ENCODE measurements around the gene APOBEC3H.
"Not testable (repeated sequence)": the region's sequence is repeated elsewhere in the genome, so short reads cannot be mapped to it uniquely, and the experiment has no call there.

APOBEC3H gene

DNA sequence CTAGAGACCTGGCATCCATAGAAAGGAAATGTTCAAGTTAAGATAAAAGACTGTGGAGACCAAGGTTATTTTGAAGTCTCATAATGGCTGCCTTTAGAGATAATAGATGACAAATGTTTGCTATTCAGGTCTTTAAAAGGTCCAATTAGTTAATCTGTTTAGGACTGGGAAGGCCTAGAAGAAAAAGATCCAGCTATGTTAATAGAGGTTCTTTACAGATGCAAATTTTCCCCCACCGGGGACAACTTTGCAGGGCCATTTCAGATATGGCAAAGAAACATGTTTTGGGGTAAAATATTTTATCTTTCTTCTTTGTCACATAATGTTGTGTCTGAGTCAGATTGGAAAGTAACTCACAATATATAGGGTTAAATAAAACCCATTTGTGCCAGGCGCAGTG lies 23.1 kb upstream of the APOBEC3H start:
- TF ChIP-seq, protein P1, sequence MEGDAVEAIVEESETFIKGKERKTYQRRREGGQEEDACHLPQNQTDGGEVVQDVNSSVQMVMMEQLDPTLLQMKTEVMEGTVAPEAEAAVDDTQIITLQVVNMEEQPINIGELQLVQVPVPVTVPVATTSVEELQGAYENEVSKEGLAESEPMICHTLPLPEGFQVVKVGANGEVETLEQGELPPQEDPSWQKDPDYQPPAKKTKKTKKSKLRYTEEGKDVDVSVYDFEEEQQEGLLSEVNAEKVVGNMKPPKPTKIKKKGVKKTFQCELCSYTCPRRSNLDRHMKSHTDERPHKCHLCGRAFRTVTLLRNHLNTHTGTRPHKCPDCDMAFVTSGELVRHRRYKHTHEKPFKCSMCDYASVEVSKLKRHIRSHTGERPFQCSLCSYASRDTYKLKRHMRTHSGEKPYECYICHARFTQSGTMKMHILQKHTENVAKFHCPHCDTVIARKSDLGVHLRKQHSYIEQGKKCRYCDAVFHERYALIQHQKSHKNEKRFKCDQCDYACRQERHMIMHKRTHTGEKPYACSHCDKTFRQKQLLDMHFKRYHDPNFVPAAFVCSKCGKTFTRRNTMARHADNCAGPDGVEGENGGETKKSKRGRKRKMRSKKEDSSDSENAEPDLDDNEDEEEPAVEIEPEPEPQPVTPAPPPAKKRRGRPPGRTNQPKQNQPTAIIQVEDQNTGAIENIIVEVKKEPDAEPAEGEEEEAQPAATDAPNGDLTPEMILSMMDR (conservative IDR thresholded peaks at IDR 0.05), result no peak
- no peak overlapping the region for H3K27ac ChIP-seq

DNA sequence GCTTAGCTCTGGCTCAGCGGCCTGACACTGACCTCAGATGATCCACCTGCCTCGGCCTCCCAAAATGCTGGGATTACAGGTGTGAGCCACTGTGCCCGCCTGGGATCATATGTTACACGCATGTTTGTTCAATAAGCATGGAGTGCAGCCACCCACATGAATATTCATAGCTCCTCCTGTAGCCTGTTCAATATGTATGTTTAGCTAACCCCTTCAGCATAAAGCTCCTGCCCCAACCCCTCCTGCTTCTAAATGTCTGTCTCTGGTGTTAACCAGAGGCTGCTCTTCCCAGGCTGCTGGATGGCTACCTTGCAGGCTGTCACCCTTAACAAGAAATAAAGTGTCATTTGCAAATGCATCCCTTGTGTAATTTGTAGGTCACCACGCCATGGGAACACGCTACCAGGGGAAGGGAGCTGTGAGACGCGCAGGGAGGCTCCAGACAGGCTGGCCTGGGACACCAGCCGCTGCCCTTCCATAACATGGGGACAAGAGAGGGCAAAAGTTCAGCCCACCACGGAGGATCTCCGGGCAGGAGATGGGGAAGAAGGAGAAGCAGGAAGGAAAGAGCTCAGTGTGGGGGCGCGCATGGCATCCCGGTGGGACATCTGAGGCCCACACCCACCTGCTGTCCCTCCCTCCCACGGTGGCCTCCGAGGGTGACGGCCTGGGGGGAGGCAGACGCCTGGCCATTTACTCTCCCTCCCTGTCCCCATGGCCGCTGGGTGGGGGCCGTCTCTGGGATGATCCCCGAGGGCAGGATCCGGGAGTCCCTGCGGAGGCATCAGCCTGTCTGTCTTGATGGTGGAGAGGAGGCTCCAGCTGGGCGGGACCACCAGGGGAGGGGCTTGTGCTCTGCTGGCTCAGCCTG lies 20.7 kb upstream of the APOBEC3H start:
- not testable (repeated sequence) for H3K27ac ChIP-seq

DNA sequence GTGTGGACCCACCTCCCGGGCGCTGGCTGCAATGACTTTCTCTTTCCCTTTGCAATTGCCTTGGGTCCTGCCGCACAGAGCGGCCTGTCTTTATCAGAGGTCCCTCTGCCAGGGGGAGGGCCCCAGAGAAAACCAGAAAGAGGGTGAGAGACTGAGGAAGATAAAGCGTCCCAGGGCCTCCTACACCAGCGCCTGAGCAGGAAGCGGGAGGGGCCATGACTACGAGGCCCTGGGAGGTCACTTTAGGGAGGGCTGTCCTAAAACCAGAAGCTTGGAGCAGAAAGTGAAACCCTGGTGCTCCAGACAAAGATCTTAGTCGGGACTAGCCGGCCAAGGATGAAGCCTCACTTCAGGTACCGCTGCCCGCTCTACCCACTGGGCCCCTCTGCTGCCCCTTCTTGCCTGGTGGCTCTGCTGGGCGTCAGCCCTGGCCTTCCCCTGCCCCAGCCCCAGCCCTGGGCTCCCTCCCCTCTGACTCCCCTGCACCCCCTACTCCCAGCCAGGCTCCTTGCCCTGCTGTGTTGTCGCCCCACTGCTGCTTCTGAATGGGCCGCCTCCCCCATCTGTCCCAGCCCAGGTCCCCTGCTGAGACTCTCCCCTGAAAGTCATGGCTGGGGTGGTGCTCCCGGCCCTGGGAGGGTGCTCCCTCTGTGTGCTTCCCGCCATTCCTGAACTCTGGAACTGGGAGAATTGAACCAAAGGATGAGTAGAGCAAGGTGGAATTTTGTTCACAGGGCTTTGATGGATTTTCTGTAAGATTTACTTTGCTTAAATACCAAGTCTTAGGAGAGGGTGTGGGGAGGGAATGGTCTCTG lies 19.8 kb upstream of the APOBEC3H start, which contains the start of gene APOBEC3G:
APOBEC3G (plus strand) TSS at position 250 of the 815 bp plus-strand sequence; CDS start at position 337, 87 bp downstream.
- H3K27ac ChIP-seq, result not testable (repeated sequence)

DNA sequence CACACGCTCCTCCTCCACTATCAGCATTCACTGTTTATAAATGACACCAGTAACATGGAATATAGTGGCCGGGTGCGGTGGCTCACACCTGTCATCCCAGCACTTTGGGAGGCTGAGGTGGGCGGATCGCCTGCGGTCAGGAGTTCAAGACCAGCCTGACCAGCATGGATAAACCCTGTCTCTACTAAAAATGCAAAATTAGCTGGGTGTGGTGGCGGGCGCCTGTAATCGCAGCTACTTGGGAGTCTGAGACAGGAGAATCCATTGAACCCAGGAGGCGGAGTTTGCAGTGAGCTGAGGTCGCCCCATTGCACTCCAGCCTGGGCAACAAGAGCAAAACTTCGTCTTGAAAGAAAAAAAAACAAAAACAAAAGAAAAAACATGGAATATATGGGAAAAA lies 19.1 kb upstream of the APOBEC3H start:
- not testable (repeated sequence) for H3K27ac ChIP-seq

DNA sequence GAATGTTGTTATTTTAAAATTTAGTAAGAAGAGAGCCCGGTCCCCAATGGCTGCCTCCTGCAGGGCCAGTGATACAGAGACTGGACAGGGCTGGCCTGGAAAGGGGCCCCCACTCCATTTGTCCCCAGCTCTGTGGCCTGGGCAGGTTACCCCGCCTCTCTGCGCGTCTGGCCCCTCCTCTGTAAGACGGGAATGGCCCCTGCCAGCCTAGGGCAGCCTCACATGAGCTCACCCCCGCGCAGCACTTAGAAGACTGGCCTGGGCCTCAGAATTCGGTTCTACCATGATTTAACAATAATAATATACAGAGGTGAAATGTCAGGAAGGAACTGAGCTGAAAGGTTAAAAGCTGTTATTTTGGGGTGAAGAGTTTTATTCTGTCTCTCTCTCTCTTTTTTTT lies 18.7 kb upstream of the APOBEC3H start:
- no peak overlapping the region for H3K27ac ChIP-seq
- TF ChIP-seq, protein P1 (conservative IDR thresholded peaks at IDR 0.05), result no peak

DNA sequence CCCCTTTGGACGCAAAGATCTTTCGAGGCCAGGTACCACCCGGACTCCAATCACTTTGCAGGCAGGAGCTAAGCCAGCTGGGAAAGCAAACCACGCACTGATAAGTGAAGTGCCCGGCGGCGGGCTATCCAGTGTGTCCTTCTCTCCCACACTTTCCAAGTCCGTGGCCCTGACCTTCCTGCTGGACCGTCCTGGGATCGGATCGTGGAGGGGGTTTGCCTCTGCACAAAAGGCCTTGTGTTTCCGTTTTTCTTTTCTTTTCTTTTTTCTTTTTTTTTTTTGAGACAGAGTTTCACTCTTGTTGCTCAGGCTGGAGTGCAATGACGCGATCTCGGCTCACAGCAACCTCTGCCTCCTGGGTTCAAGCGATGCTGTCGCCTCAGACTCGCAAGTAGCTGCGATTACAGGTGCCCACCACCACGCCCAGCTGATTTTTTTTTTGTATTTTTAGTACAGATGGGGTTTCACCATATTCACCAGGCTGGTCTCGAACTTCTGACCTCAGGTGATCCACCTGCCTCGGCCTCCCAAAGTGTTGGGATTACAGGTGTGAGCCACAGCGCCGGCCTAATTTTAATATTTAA lies 17.9 kb upstream of the APOBEC3H start:
- not testable (repeated sequence) for H3K27ac ChIP-seq

DNA sequence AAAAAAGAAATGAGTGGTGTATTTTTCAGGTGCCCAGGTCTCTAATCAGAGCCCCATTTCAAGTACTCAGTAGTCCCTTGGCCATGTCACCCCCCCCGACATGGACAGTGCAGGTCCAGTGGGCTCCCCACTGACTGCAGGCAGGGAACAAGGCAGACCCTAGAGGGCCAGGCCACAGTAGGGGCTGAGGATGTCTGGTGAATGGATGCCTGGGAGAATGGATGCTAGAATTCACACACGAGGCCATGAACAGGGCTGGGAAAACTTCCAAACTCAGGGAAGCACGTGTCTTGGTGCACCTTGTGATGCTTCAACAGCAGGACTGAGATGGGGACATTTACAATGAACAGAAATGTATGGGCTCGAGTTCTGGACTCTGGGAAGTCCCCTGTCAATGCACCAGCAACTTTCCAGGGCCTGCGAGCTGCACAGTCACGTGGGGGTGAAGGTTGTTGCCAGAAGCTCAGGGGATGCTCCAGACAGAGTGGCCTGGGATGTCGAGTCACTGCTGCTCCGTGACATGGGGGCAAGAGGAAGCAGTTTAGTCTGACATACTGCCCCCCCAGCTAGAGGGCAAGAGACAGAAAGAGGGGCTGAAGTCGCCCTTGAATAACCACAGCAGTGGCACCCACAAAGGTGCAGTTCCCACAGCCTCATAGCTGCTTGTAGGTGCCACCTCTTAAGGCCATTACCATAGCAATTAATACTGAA lies 16.8 kb upstream of the APOBEC3H start:
- no peak overlapping the region for H3K27ac ChIP-seq
- TF ChIP-seq, protein P1 (conservative IDR thresholded peaks at IDR 0.05), result no peak

DNA sequence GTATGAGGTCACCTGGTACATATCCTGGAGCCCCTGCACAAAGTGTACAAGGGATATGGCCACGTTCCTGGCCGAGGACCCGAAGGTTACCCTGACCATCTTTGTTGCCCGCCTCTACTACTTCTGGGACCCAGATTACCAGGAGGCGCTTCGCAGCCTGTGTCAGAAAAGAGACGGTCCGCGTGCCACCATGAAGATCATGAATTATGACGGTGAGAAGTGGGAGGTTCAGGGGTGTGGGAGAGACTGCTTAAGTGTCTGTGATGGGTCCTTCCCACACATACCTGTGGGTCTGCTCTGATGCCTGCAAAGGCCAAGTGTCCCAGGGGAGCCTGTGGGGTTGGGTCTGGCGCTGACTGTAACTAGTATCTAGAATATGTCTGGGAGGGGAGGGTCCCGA lies 16.0 kb upstream of the APOBEC3H start:
- TF ChIP-seq, protein P1 (conservative IDR thresholded peaks at IDR 0.05), result no peak

DNA sequence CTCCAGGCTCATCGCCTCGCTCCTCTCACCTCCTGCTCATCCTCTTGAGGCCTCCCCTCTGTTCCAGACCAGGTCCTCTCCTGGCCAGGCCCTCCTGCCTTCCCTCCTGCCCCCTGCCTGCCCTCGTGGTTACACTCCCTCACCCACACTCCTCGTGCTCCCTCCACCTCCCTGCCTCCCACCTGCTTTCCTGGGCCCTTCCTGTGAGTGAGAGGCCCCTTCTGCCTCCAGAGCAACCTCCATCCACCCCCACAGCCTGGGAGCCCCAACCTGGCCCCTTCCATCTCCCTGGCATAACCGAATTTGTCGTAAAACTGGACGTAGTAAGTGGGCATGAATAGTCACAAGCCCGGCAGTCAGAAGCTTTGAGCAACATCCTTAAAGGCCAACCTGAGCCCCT lies 15.4 kb upstream of the APOBEC3H start:
- TF ChIP-seq, protein P1 (conservative IDR thresholded peaks at IDR 0.05), result no peak
- H3K27ac ChIP-seq, result no peak overlapping the region

More for the DNA sequence above, 16.0 kb upstream of the APOBEC3H start:
- H3K27ac ChIP-seq, result no peak overlapping the region

Data from VCaP (cell line).